SK-N-SH (cell line): ENCODE results near the gene ANKRD39. TPM values are rescaled to one million over a fixed set of nuclear protein-coding genes. Genes with fewer than 3 reads are reported as not detected.

Source experiments
- CTCF ChIA-PET: fragments of 300-600, 350-600 bp; formaldehyde crosslinking; extraction: SDS; loops from one replicate; lab custom pipeline; 2021; lab: Yijun Ruan, JAX
- POLR2A ChIA-PET: fragments of 350-600 bp; sonication (Branson Sonifier 250); formaldehyde crosslinking; extraction: SDS; loops from one replicate; lab custom pipeline; 2020; ENCODE audit warnings: antibody characterized with exemption, inconsistent platforms; lab: Yijun Ruan, JAX
- DNase-seq: peaks from one replicate; pipeline ENCODE4 v3.0.0; 2012
- H2AFZ ChIP-seq: fragments of 200-600 bp; sonication (generic); 2 replicates; pipeline ENCODE4 v1.8.1; 2016; ENCODE audit warnings: antibody characterized with exemption, mild to moderate bottlenecking, low read depth
- H3F3A ChIP-seq: fragments of 200-600 bp; sonication (generic); replicated peaks from 2 replicates; pipeline ENCODE3; 2016; ENCODE audit warnings: antibody characterized with exemption, mild to moderate bottlenecking; ENCODE audit not compliant: insufficient read depth
- H3K27ac ChIP-seq, 2 experiments: fragments of 200-500 bp in 1 of 2; fragments of 200-600 bp in 1 of 2; sonication (Bioruptor generic) in 1 of 2; sonication (generic), shearing (Covaris generic) in 1 of 2; 2 replicates each; pipeline versions ENCODE4 v1.5.1 to v1.6.1; 2014 to 2016; ENCODE audit warnings: low read depth in 2 of 2, inconsistent platforms in 1 of 2, low read length in 1 of 2, mild to moderate bottlenecking in 1 of 2, mixed read lengths in 1 of 2
- H3K27me3 ChIP-seq: fragments of 200-600 bp; sonication (generic), shearing (Covaris generic); 2 replicates; pipeline ENCODE4 v1.6.1; 2016; ENCODE audit warnings: mixed run types; ENCODE audit not compliant: insufficient read depth
- H3K36me3 ChIP-seq, 2 experiments: fragments of 200-500 bp in 1 of 2; fragments of 200-600 bp in 1 of 2; sonication (Bioruptor generic) in 1 of 2; sonication (generic) in 1 of 2; replicated peaks in 1 of 2; 2 replicates each; pipeline versions ENCODE3 to v1.5.1; 2014 to 2016; ENCODE audit warnings: low read length in 1 of 2, mild to moderate bottlenecking in 1 of 2; ENCODE audit not compliant: insufficient read depth in 2 of 2, control insufficient read depth in 1 of 2
- H3K4me1 ChIP-seq, 2 experiments: fragments of 200-500 bp in 1 of 2; fragments of 200-600 bp in 1 of 2; sonication (Bioruptor generic) in 1 of 2; sonication (generic), shearing (Covaris generic) in 1 of 2; 2 replicates each; pipeline versions ENCODE4 v1.5.1 to v1.6.1; 2014 to 2016; ENCODE audit warnings: low read depth in 1 of 2, low read length in 1 of 2, mixed run types in 1 of 2; ENCODE audit not compliant: insufficient read depth in 2 of 2, control insufficient read depth in 1 of 2
- H3K4me2 ChIP-seq: fragments of 200-600 bp; sonication (generic), shearing (Covaris generic); 2 replicates; pipeline ENCODE4 v1.6.1; 2017; ENCODE audit warnings: mixed run types
- H3K4me3 ChIP-seq, 2 experiments: fragments of 200-500 bp in 1 of 2; fragments of 200-600 bp in 1 of 2; sonication (Bioruptor generic) in 1 of 2; sonication (generic), shearing (Covaris generic) in 1 of 2; 2 replicates each; pipeline versions ENCODE4 v1.5.1 to v1.8.1; 2014 to 2016; ENCODE audit warnings: low read depth in 2 of 2, inconsistent platforms in 1 of 2, low read length in 1 of 2, mild to moderate bottlenecking in 1 of 2, mixed read lengths in 1 of 2, moderate library complexity in 1 of 2
- H3K79me2 ChIP-seq: fragments of 200-600 bp; sonication (generic); 2 replicates; pipeline ENCODE4 v1.8.1; 2017; ENCODE audit warnings: mild to moderate bottlenecking; ENCODE audit not compliant: insufficient read depth
- H3K9ac ChIP-seq: fragments of 200-600 bp; sonication (generic); 2 replicates; pipeline ENCODE4 v1.6.1; 2017; ENCODE audit warnings: mixed run types
- H3K9me2 ChIP-seq: fragments of 200-600 bp; sonication (generic); 2 replicates; pipeline ENCODE4 v1.6.1; 2017; ENCODE audit warnings: mixed run types
- H3K9me3 ChIP-seq: fragments of 200-600 bp; sonication (generic); 2 replicates; pipeline ENCODE4 v1.6.1; 2017; ENCODE audit warnings: mixed run types, mild to moderate bottlenecking, moderate library complexity
- H4K20me1 ChIP-seq: fragments of 200-600 bp; sonication (generic); 2 replicates; pipeline ENCODE4 v1.6.1; 2017; ENCODE audit warnings: mild to moderate bottlenecking, mixed run types; ENCODE audit not compliant: insufficient read depth
- CHD2 ChIP-seq: fragments of 150-350 bp; IDR thresholded peaks from 2 replicates; pipeline ENCODE4 v1.6.1; 2018; ENCODE audit warnings: low read length; ENCODE audit not compliant: partially characterized antibody
- EP300 ChIP-seq, 2 experiments: IDR thresholded peaks; 2 replicates each; pipeline versions ENCODE4 v1.4.0 to v1.6.1; 2012; ENCODE audit warnings: borderline replicate concordance in 1 of 2, low read depth in 1 of 2, low read length in 1 of 2
- FOSL2 ChIP-seq: IDR thresholded peaks from 2 replicates; pipeline ENCODE4 v1.4.0; 2012; ENCODE audit warnings: low read depth, mild to moderate bottlenecking, moderate library complexity, borderline replicate concordance
- FOXJ3 ChIP-seq: sonication (generic); formaldehyde crosslinking; IDR thresholded peaks from 2 replicates; pipeline ENCODE4 v1.5.1; 2020; ENCODE audit warnings: mild to moderate bottlenecking, missing genetic modification reagents
- GATA2 ChIP-seq: sonication (generic); formaldehyde crosslinking; IDR thresholded peaks from 2 replicates; pipeline ENCODE4 v1.5.0; 2020; ENCODE audit warnings: mild to moderate bottlenecking, missing genetic modification reagents
- MEF2A ChIP-seq: IDR thresholded peaks from 2 replicates; pipeline ENCODE4 v1.4.0; 2012; ENCODE audit warnings: low read depth, borderline replicate concordance
- MXI1 ChIP-seq: IDR thresholded peaks from 2 replicates; pipeline ENCODE4 v1.6.1; 2012; ENCODE audit warnings: mild to moderate bottlenecking, low read depth, low read length, improper control_type of control experiment
- PBX3 ChIP-seq: IDR thresholded peaks from 2 replicates; pipeline ENCODE4; 2012
- POLR2AphosphoS5 ChIP-seq: IDR thresholded peaks from 2 replicates; pipeline ENCODE4 v1.6.1; 2012; ENCODE audit warnings: low read depth, low read length
- REST ChIP-seq: IDR thresholded peaks from 2 replicates; pipeline ENCODE4 v1.6.1; 2012; ENCODE audit warnings: mild to moderate bottlenecking, low read depth, low read length, moderate library complexity
- TAF1 ChIP-seq: IDR thresholded peaks from 2 replicates; pipeline ENCODE4 v1.6.1; 2012; ENCODE audit warnings: low read depth, mild to moderate bottlenecking, low read length, moderate library complexity, borderline replicate concordance
- USF2 ChIP-seq: fragments of 150-350 bp; IDR thresholded peaks from 2 replicates; pipeline ENCODE4 v1.6.1; 2017; ENCODE audit warnings: antibody characterized with exemption, low read length, low read depth, borderline replicate concordance
- WGBS: methylation state at CpG from one replicate; pipeline ENCODE4 v1.1.6; 2017; ENCODE audit warnings: low lambda C conversion rate; 5-methylcytosine and 5-hydroxymethylcytosine counted together
- polyA plus RNA-seq, 3 experiments: library from polyadenylated mRNA; depleted of rRNA; stranded (reverse); fragments of >200 nt; gene quantifications; 2 replicates each; pipeline ENCODE4 v1.2.3, GENCODE V29; 2012

Gene ANKRD39
- polyA plus RNA-seq, 1 of the 3 experiments (the other 2 are of a cell fraction) = 11.8 TPM

- H2AFZ ChIP-seq = no peak overlapping the region
- no peaks in the 10 kb centered on the region for H4K20me1 ChIP-seq
- CTCF ChIA-PET = interaction anchor here (0.9 to 5.7 kb wide), 6 partner anchors 8 to 75 kb away, joined by 3 to 34 read pairs (median 8); partner anchors contain the start of gene ANKRD39
- H3K27me3 ChIP-seq = no peaks in the 10 kb centered on the region
- H3K9me2 ChIP-seq = no peaks in the 10 kb centered on the region
- no peak overlapping the region for H3K4me2 ChIP-seq
- POLR2A ChIA-PET = interaction anchor here (1.0 to 3.0 kb wide), 2 partner anchors 15 to 19 kb away, joined by 3 to 8 read pairs; partner anchors contain the start of gene ANKRD39
- H3K27ac ChIP-seq = no peak overlapping the region; a peak in 1 of 4 replicates
- no peaks in the 10 kb centered on the region for H3K9me3 ChIP-seq
- no peak for DNase-seq
- no peak overlapping the region for H3K4me3 ChIP-seq
- H3K36me3 ChIP-seq = no peaks in the 10 kb centered on the region
- H3F3A ChIP-seq = no peaks in the 10 kb centered on the region
- TF ChIP-seq FOSL2 (no peak), MEF2A (no peak), MXI1 (no peak), USF2 (no peak), FOXJ3 (CRISPR knock-in tag) (no peak), POLR2AphosphoS5 (no peak), GATA2 (CRISPR knock-in tag) (no peak), CHD2 (no peak), EP300 (IDR thresholded peaks at IDR 0.05; ENCODE audit: borderline replicate concordance in 1 of 2, low read depth in 1 of 2, low read length in 1 of 2) (no peak), PBX3 (no peak), TAF1 (no peak), REST (no peak)
- peaks cover 9 to 47% of the 10 kb centered on the region in 2 experiments; a peak in 2 of 4 replicates for H3K4me1 ChIP-seq
- 74% methylated on average over 5 of the region's 16 CpGs for WGBS
- no peak overlapping the region for H3K9ac ChIP-seq
- H3K79me2 ChIP-seq = no peaks in the 10 kb centered on the region
Measured at GRCh38 chr2:96876269-96877041, 18.6 kb upstream of the ANKRD39 start.
